GM12892 (cell line): ENCODE data around the gene SMIM11.

ENCODE experiments used
- POLR2A ChIP-seq: IDR thresholded peaks from 2 replicates; pipeline ENCODE4 v1.6.1; 2011; ENCODE audit warnings: low read depth, low read length, control low read depth
- POLR2AphosphoS5 ChIP-seq: IDR thresholded peaks from 2 replicates; pipeline ENCODE4 v1.6.1; 2011; ENCODE audit warnings: low read depth, low read length, control low read depth
- TAF1 ChIP-seq: IDR thresholded peaks from 2 replicates; pipeline ENCODE4 v1.6.1; 2011; ENCODE audit warnings: low read depth, mild to moderate bottlenecking, control low read depth, low read length, borderline replicate concordance

GRCh38 chr21:34363733-34364132, 11.6 kb upstream of the SMIM11 start, which contains the start of gene KCNE2:
- TF ChIP-seq POLR2A (no peak), POLR2AphosphoS5 (no peak), TAF1 (no peak)
